AG04450 (cell line): Measurements from ENCODE around the gene KCNN1. TPM values are rescaled to one million over a fixed set of nuclear protein-coding genes. Genes with fewer than 3 reads are reported as not detected.

Source experiments
- CTCF ChIA-PET: fragments of 300-600, 350-600 bp; formaldehyde crosslinking; extraction: SDS; loops from one replicate; lab custom pipeline; 2022; ENCODE audit warnings: antibody characterized with exemption, inconsistent platforms; lab: Charles Lee
- POLR2A ChIA-PET: fragments of 350-600 bp; formaldehyde crosslinking; extraction: SDS; loops from one replicate; lab custom pipeline; 2021; ENCODE audit warnings: antibody characterized with exemption, inconsistent platforms; lab: Yijun Ruan, JAX
- DNase-seq: peaks from one replicate; pipeline ENCODE4 v3.0.0-alpha.2; 2011; ENCODE audit warnings: low read depth, low spot score
- H3K27ac ChIP-seq: one replicate; pipeline ENCODE4 v1.5.1; 2012; ENCODE audit warnings: low read depth, low read length, control low read depth
- H3K27me3 ChIP-seq: one replicate; pipeline ENCODE4 v1.6.0; 2012; ENCODE audit warnings: low read length; ENCODE audit not compliant: control insufficient read depth, insufficient read depth
- H3K4me3 ChIP-seq: 2 replicates; pipeline ENCODE4 v1.5.1; 2011; ENCODE audit warnings: mild to moderate bottlenecking, low read depth, low read length, control low read depth
- H3K9me3 ChIP-seq: 2 replicates; pipeline ENCODE4 v1.5.1; 2012; ENCODE audit warnings: low read length; ENCODE audit not compliant: control insufficient read depth, insufficient read depth
- CTCF ChIP-seq: IDR thresholded peaks from 2 replicates; pipeline ENCODE4 v1.5.1; 2011; ENCODE audit warnings: low read depth, low read length, control low read depth, inconsistent platforms
- polyA plus RNA-seq: library from polyadenylated mRNA; depleted of rRNA; stranded (reverse); fragments of >200 nt; gene quantifications from 2 replicates; pipeline ENCODE4 v1.2.3, GENCODE V29; 2011

The KCNN1 gene
- polyA plus RNA-seq, 1 experiment, result 0.07 TPM

DNA sequence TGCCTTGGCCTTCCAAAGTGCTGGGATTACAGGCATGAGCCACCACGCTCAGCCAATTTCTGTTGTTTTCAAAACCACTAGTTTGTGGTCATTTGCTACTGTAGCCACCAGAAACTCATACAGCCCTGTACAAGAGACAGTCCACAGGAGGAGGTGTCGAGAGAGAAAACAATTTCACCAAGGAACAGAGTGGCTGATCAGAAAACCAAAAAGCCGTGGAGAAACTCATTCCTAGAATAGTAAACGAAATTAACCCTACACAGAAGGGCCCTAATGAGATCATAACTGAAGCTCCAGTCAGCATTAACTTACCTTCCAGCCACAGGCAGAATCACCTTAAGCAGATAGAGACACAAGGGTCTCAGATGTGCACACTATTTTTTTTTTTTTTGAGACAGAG is 37.9 kb upstream of the KCNN1 start:
- Histone ChIP-seq H3K27me3 (peaks cover 3% of the 10 kb centered on the region), H3K27ac (no peak overlapping the region), H3K9me3 (no peaks in the 10 kb centered on the region), H3K4me3 (no peak overlapping the region)
- ChIA-PET POLR2A (no interaction called here), CTCF (interaction anchor here (0.6 to 2.9 kb wide), 2 partner anchors 58 to 314 kb away, joined by 4 to 25 read pairs; partner anchors contain the start of gene SLC5A5)
- no peak for DNase-seq
- TF ChIP-seq CTCF, result no peak

- Histone ChIP-seq H3K27me3 (peaks cover 3% of the 10 kb centered on the region), H3K4me3 (no peak overlapping the region), H3K9me3 (no peaks in the 10 kb centered on the region), H3K27ac (no peak overlapping the region)
- CTCF ChIA-PET, result interaction anchor here (1.0 to 2.9 kb wide), 6 partner anchors 15 to 92 kb away, joined by 3 to 28 read pairs (median 16); partner anchors contain the start of genes RPL18A and SLC5A5
- POLR2A ChIA-PET, result interaction anchor here (0.6 to 1.8 kb wide), 5 partner anchors 8 to 278 kb away, joined by 3 to 24 read pairs (median 7); partner anchors contain the start of genes RPL18A and SLC5A5
- TF ChIP-seq CTCF, result no peak
- no peak for DNase-seq
Measured at GRCh38 chr19:17931532-17932191, 35.2 kb upstream of the KCNN1 start.

- POLR2A ChIA-PET, result interaction anchor here (0.5 to 1.8 kb wide), 9 partner anchors 9 to 1025 kb away, joined by 3 to 24 read pairs (median 5); partner anchors contain the start of genes NR2F6, RPL18A and SLC5A5
- peak; percentile 94 for TF ChIP-seq CTCF
- Histone ChIP-seq H3K4me3 (peak within 1 kb of the TSS; percentile 98), H3K9me3 (no peaks in the 10 kb centered on the region), H3K27ac (peak within 1 kb of the TSS; percentile 84), H3K27me3 (peaks cover 3% of the 10 kb centered on the region)
- peak; percentile 68 for DNase-seq
- CTCF ChIA-PET, result interaction anchor here (0.6 to 2.6 kb wide), 11 partner anchors 8 to 79 kb away, joined by 3 to 28 read pairs (median 4); partner anchors contain the start of genes RPL18A and SLC5A5
Measured at GRCh38 chr19:17932485-17933338, 34.2 kb upstream of the KCNN1 start, which contains the start of gene CCDC124. Gene CCDC124, plus strand, starts transcription at chr19:17933015. Its CDS starts 3,406 bp downstream, at chr19:17936421.

GRCh38 chr19:17933414-17934129 is 33.3 kb upstream of the KCNN1 start:
- Histone ChIP-seq H3K27ac (peak overlapping the region; percentile 21), H3K27me3 (peaks cover 3% of the 10 kb centered on the region), H3K4me3 (peak overlapping the region; percentile 98), H3K9me3 (no peaks in the 10 kb centered on the region)
- no peak for TF ChIP-seq CTCF
- no peak for DNase-seq
- ChIA-PET CTCF (interaction anchor here (0.5 to 2.7 kb wide), 10 partner anchors 13 to 108 kb away, joined by 3 to 28 read pairs (median 5); partner anchors contain the start of genes RPL18A and SLC5A5), POLR2A (interaction anchor here (1.0 to 1.8 kb wide), 4 partner anchors 14 to 74 kb away, joined by 5 to 24 read pairs (median 10); partner anchors contain the start of genes RPL18A and SLC5A5)
